PC-3 (cell line): Measurements from ENCODE around the gene PTPRR.

Experiments used
- EZH2 ChIP-seq: fragments of 300-600 bp; sonication (generic); IDR thresholded peaks from one replicate; pipeline ENCODE4 v1.6.1; 2017; ENCODE audit warnings: antibody characterized with exemption, mild to moderate bottlenecking, low read length; ENCODE audit not compliant: unreplicated experiment
- TF ChIP-seq, protein P1 (sequence below): fragments of 300-600 bp; sonication (generic); conservative IDR thresholded peaks from 2 replicates; pipeline ENCODE4 v1.5.1; 2017; ENCODE audit warnings: antibody characterized with exemption, low read depth, mild to moderate bottlenecking, low read length

DNA sequence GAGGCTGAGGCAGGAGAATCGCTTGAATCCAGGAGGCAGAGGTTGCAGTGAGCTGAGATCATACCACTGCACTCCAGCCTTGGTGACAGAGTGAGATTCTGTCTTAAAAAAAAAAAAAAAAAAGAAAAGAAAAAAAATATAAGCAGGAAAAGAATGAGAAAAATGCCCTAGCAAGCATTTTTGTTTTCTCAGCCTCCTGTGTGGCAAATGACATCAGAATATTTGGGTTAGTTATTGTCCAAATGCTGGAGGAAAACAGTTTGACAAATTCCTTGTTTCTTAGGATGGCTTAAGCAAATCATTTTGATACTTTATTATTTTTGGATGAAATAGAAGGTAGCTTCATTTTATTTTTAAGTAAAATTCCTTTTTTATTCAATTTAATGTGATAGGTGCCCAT, 7.5 kb upstream of the PTPRR start:
- TF ChIP-seq, protein P1, sequence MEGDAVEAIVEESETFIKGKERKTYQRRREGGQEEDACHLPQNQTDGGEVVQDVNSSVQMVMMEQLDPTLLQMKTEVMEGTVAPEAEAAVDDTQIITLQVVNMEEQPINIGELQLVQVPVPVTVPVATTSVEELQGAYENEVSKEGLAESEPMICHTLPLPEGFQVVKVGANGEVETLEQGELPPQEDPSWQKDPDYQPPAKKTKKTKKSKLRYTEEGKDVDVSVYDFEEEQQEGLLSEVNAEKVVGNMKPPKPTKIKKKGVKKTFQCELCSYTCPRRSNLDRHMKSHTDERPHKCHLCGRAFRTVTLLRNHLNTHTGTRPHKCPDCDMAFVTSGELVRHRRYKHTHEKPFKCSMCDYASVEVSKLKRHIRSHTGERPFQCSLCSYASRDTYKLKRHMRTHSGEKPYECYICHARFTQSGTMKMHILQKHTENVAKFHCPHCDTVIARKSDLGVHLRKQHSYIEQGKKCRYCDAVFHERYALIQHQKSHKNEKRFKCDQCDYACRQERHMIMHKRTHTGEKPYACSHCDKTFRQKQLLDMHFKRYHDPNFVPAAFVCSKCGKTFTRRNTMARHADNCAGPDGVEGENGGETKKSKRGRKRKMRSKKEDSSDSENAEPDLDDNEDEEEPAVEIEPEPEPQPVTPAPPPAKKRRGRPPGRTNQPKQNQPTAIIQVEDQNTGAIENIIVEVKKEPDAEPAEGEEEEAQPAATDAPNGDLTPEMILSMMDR = no peak
- no peak for TF ChIP-seq EZH2
